ENCODE results near the gene SORL1. TPM values are rescaled to one million over a fixed set of nuclear protein-coding genes. Genes with fewer than 3 reads are reported as not detected.

SORL1 gene
- total RNA-seq, 1 experiment from 2014 or later: 68.3 TPM

- Histone ChIP-seq H3K23me2 (ENCODE audit: insufficient read length, low read depth, low read length, poor library complexity, severe bottlenecking) (no peaks in the 10 kb centered on the region), H3K14ac (ENCODE audit: insufficient read depth, low read length) (no peak overlapping the region), H2BK120ac (ENCODE audit: low read depth, low read length, poor library complexity, severe bottlenecking) (no peak overlapping the region), H3K79me2 (ENCODE audit: insufficient read depth, low read length) (no peaks in the 10 kb centered on the region), H2BK15ac (ENCODE audit: low read depth, low read length) (no peak overlapping the region), H3K4me2 (ENCODE audit: insufficient read depth, insufficient read length, low read length) (no peak overlapping the region), H3K27ac (ENCODE audit: insufficient read length, low read depth, low read length) (no peak overlapping the region), H3K4me1 (ENCODE audit: insufficient read depth, low read length) (no peaks in the 10 kb centered on the region; the same call in 1 of the 2 replicates), H4K20me1 (ENCODE audit: control insufficient read depth, insufficient read depth, insufficient read length) (no peaks in the 10 kb centered on the region), H3K79me1 (ENCODE audit: insufficient read depth, low read depth, low read length, poor library complexity, severe bottlenecking) (no peaks in the 10 kb centered on the region), H2BK12ac (ENCODE audit: insufficient read length, low read depth, low read length) (no peak overlapping the region), H2AFZ (ENCODE audit: low read length) (no peak overlapping the region), H2BK20ac (ENCODE audit: low read depth, low read length, poor library complexity, severe bottlenecking) (no peak overlapping the region), H3K18ac (ENCODE audit: insufficient read length, low read depth, low read length) (no peak overlapping the region), H2BK5ac (ENCODE audit: insufficient read length, low read length) (no peak overlapping the region), H3K9me3 (ENCODE audit: control insufficient read depth, low read depth, low read length) (no peaks in the 10 kb centered on the region), H2AK5ac (ENCODE audit: insufficient read length, low read length) (no peak overlapping the region), H4K5ac (ENCODE audit: insufficient read length, low read depth, low read length) (no peak overlapping the region), H4K8ac (replicated peaks; ENCODE audit: insufficient read length, low read depth, low read length) (no peak overlapping the region), H3K23ac (ENCODE audit: insufficient read length, low read depth, low read length) (no peak overlapping the region), H3K9ac (ENCODE audit: extremely low read depth, insufficient read length, low read length) (no peak overlapping the region), H3K56ac (ENCODE audit: insufficient read length, low read depth, low read length) (no peak overlapping the region), H3T11ph (ENCODE audit: low read length) (no peak overlapping the region), H3K27me3 (ENCODE audit: insufficient read depth, low read length) (no peaks in the 10 kb centered on the region), H3K4ac (ENCODE audit: low read depth, low read length) (no peak overlapping the region), H4K91ac (ENCODE audit: insufficient read length, low read depth, low read length) (no peak overlapping the region)
- Mint-ChIP-seq H3K4me3 (no peak overlapping the region), H3K27ac (no peak overlapping the region), H3K4me1 (peaks cover 12 to 21% of the 10 kb centered on the region in 2 experiments), H3K9me3 (no peaks in the 10 kb centered on the region), H3K36me3 (ENCODE audit: insufficient read depth in 1 of 3, low read depth in 3 of 3) (no peaks in the 10 kb centered on the region; a peak in 1 of 7 replicates), H3K27me3 (ENCODE audit: low read depth) (peaks cover 1% of the 10 kb centered on the region)
- TF ChIP-seq, protein P1, sequence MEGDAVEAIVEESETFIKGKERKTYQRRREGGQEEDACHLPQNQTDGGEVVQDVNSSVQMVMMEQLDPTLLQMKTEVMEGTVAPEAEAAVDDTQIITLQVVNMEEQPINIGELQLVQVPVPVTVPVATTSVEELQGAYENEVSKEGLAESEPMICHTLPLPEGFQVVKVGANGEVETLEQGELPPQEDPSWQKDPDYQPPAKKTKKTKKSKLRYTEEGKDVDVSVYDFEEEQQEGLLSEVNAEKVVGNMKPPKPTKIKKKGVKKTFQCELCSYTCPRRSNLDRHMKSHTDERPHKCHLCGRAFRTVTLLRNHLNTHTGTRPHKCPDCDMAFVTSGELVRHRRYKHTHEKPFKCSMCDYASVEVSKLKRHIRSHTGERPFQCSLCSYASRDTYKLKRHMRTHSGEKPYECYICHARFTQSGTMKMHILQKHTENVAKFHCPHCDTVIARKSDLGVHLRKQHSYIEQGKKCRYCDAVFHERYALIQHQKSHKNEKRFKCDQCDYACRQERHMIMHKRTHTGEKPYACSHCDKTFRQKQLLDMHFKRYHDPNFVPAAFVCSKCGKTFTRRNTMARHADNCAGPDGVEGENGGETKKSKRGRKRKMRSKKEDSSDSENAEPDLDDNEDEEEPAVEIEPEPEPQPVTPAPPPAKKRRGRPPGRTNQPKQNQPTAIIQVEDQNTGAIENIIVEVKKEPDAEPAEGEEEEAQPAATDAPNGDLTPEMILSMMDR (conservative IDR thresholded peaks at IDR 0.05): no peak
- DNase-seq: no peak
- no CpG with 5 or more reads among the region's 13 CpGs for WGBS (ENCODE audit: extremely low coverage, insufficient read length, low lambda C conversion rate)
Observed at GRCh38 chr11:121672630-121673487, 220.7 kb downstream of the SORL1 start.

Data from H9 (cell line).